Ishikawa (cell line): ENCODE results near the gene DSCAML1.

Experiments used
- CEBPB ChIP-seq: IDR thresholded peaks from 2 replicates; pipeline ENCODE4 v1.6.1; 2012
- CREB1 ChIP-seq: IDR thresholded peaks from 2 replicates; pipeline ENCODE4 v1.6.1; 2012; ENCODE audit warnings: low read depth
- EGR1 ChIP-seq: IDR thresholded peaks from 2 replicates; pipeline ENCODE4 v1.6.1; 2012
- EP300 ChIP-seq: IDR thresholded peaks from 2 replicates; pipeline ENCODE4 v1.6.1; 2012; ENCODE audit warnings: borderline replicate concordance
- FOXM1 ChIP-seq: IDR thresholded peaks from 2 replicates; pipeline ENCODE4 v1.6.1; 2012; ENCODE audit warnings: low read depth, borderline replicate concordance
- MAX ChIP-seq: IDR thresholded peaks from 2 replicates; pipeline ENCODE4 v1.6.1; 2012
- NFIC ChIP-seq: IDR thresholded peaks from 2 replicates; pipeline ENCODE4 v1.6.1; 2012
- RAD21 ChIP-seq: IDR thresholded peaks from 2 replicates; pipeline ENCODE4 v1.6.1; 2012; ENCODE audit warnings: low read depth
- REST ChIP-seq: IDR thresholded peaks from 2 replicates; pipeline ENCODE4 v1.6.1; 2012; ENCODE audit warnings: low read depth, mild to moderate bottlenecking
- TAF1 ChIP-seq: IDR thresholded peaks from 2 replicates; pipeline ENCODE4 v1.6.1; 2012; ENCODE audit warnings: low read depth, mild to moderate bottlenecking
- TCF12 ChIP-seq: IDR thresholded peaks from 2 replicates; pipeline ENCODE4 v1.6.1; 2012; ENCODE audit warnings: low read depth
- TEAD4 ChIP-seq: IDR thresholded peaks from 2 replicates; pipeline ENCODE4 v1.6.1; 2012
- USF1 ChIP-seq: IDR thresholded peaks from 2 replicates; pipeline ENCODE4 v1.6.1; 2012
- YY1 ChIP-seq: IDR thresholded peaks from 2 replicates; pipeline ENCODE4 v1.6.1; 2012; ENCODE audit warnings: low read depth
- ZBTB7A ChIP-seq: IDR thresholded peaks from 2 replicates; pipeline ENCODE4 v1.6.1; 2012; ENCODE audit warnings: low read depth

Gene DSCAML1

DNA sequence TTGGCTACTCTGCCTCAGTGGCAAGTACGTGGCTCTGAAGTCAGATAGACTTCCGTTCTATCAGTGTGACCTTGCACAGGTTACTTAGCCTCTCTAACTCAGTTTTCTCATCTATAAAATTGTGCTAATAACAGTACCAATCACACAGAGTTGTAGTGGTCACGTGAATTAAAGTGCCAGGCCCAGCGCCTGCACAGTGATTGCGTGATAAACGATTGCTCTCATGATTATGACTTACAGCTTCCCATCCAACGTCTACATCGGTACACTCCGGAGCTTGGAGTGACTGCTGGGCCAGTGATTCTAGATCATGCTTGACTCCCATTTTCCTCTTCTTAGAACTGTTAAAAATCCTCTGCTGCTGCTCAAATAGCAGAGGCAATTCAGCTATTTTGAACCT lies 247.6 kb downstream of the DSCAML1 start:
- no peak for TF ChIP-seq FOXM1
- TF ChIP-seq USF1 = no peak
- no peak for TF ChIP-seq REST
- no peak for TF ChIP-seq TCF12
- TF ChIP-seq RAD21 = no peak
- TF ChIP-seq EGR1 = no peak
- TF ChIP-seq NFIC = no peak
- TF ChIP-seq EP300 = no peak
- TF ChIP-seq CEBPB = no peak
- TF ChIP-seq YY1 = no peak
- no peak for TF ChIP-seq CREB1
- no peak for TF ChIP-seq TAF1
- TF ChIP-seq ZBTB7A = no peak
- no peak for TF ChIP-seq MAX
- TF ChIP-seq TEAD4 = no peak

GRCh38 chr11:117548876-117549275 lies 248.1 kb downstream of the DSCAML1 start:
- no peak for TF ChIP-seq MAX
- TF ChIP-seq CREB1 = no peak
- no peak for TF ChIP-seq EGR1
- no peak for TF ChIP-seq REST
- TF ChIP-seq TAF1 = no peak
- TF ChIP-seq TCF12 = no peak
- no peak for TF ChIP-seq CEBPB
- TF ChIP-seq RAD21 = no peak
- no peak for TF ChIP-seq TEAD4
- no peak for TF ChIP-seq YY1
- no peak for TF ChIP-seq ZBTB7A
- no peak for TF ChIP-seq USF1
- no peak for TF ChIP-seq NFIC
- no peak for TF ChIP-seq FOXM1

- TF ChIP-seq USF1 (no peak), MAX (no peak), NFIC (no peak), ZBTB7A (no peak), FOXM1 (no peak), CREB1 (no peak), TCF12 (no peak), TEAD4 (no peak), RAD21 (no peak), TAF1 (no peak), EGR1 (no peak), YY1 (no peak), EP300 (no peak), CEBPB (no peak), REST (no peak)
Observed at GRCh38 chr11:117547946-117548345, 249.1 kb downstream of the DSCAML1 start.

- TF ChIP-seq EGR1 = no peak
- TF ChIP-seq TCF12 = no peak
- TF ChIP-seq REST = no peak
- no peak for TF ChIP-seq TAF1
- TF ChIP-seq RAD21 = no peak
- TF ChIP-seq FOXM1 = no peak
- TF ChIP-seq CREB1 = no peak
- TF ChIP-seq USF1 = no peak
- TF ChIP-seq MAX = no peak
- TF ChIP-seq TEAD4 = no peak
- TF ChIP-seq YY1 = no peak
- TF ChIP-seq ZBTB7A = no peak
- TF ChIP-seq CEBPB = no peak
- TF ChIP-seq EP300 = no peak
- TF ChIP-seq NFIC = no peak
Observed at GRCh38 chr11:117547195-117547850, 249.7 kb downstream of the DSCAML1 start.
